Measurements from ENCODE around the gene NUP50. TPM values are rescaled to one million over a fixed set of nuclear protein-coding genes. Genes with fewer than 3 reads are reported as not detected.

The NUP50 gene
- total RNA-seq, 6 experiments from 2014 or later, result 26.4 to 57.2 (median 31.4) TPM

- no peak for ATAC-seq
- Histone ChIP-seq H3K27ac (no peak overlapping the region), H3K4me1 (no peaks in the 10 kb centered on the region), H3K4me3 (no peak overlapping the region), H3K36me3 (no peaks in the 10 kb centered on the region), H3K9me3 (no peaks in the 10 kb centered on the region), H3K27me3 (no peaks in the 10 kb centered on the region)
- no peak for DNase-seq
- no peak for TF ChIP-seq POLR2A (IDR thresholded peaks at IDR 0.05)
- TF ChIP-seq CTCF (IDR thresholded peaks at IDR 0.05), result no peak
- intact Hi-C loops (cut with DNase I), result no loop called here
- 82% methylated on average over 1 of the region's 1 CpG for WGBS (ENCODE audit: insufficient coverage, low coverage, low lambda C conversion rate, missing lambda C conversion rate)
Measured at GRCh38 chr22:45144916-45145315, 18.8 kb upstream of the NUP50 start.

DNA sequence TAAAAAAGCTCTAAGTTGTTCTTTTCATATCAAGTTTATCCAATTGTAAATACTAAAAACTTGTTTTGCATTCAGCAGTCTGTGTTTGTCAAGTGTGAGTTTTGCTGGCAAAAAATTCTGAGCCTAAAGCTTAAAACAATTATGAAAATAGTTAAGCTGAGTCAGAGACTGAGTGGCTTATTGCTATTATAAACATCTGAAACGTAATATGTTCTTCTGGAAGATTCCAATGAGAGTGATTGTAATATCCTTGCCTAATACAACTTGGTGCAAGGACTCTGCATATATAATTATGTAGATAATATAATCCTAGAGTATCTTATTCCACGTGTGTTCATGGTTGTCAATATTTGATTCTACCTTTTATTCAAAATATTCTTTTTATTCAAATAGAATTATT lies 14.1 kb upstream of the NUP50 start:
- H3K4me1 ChIP-seq, result no peaks in the 10 kb centered on the region
- no peak overlapping the region for H3K4me3 ChIP-seq
- H3K27me3 ChIP-seq, result no peaks in the 10 kb centered on the region
- no peaks in the 10 kb centered on the region for H3K9me3 ChIP-seq
- intact Hi-C loops (cut with DNase I), result loop anchor here in 1 of 2 donors (10.0 kb wide), 1 partner anchor 45 kb away; no protein-coding TSS in a partner anchor
- ATAC-seq (no peak), DNase-seq (no peak)
- no peak overlapping the region for H3K27ac ChIP-seq
- TF ChIP-seq POLR2A (IDR thresholded peaks at IDR 0.05), result no peak
- no peak for TF ChIP-seq CTCF (IDR thresholded peaks at IDR 0.05)
- H3K36me3 ChIP-seq, result peaks cover 0 to 3% (median 0%) of the 10 kb centered on the region in 4 donors
- 92% methylated on average over 2 of the region's 2 CpGs for whole genome bisulfite sequencing (ENCODE audit: insufficient coverage, low coverage, low lambda C conversion rate, missing lambda C conversion rate)

- Histone ChIP-seq H3K4me3 (no peak overlapping the region), H3K9me3 (no peaks in the 10 kb centered on the region), H3K4me1 (no peaks in the 10 kb centered on the region), H3K36me3 (peaks cover 0 to 3% (median 0%) of the 10 kb centered on the region in 4 donors), H3K27ac (no peak overlapping the region), H3K27me3 (no peaks in the 10 kb centered on the region)
- intact Hi-C loops (cut with DNase I), result loop anchor here in 1 of 2 donors (10.0 kb wide), 1 partner anchor 45 kb away; no protein-coding TSS in a partner anchor
- WGBS (ENCODE audit: insufficient coverage, low coverage, low lambda C conversion rate, missing lambda C conversion rate), result 50% methylated on average over 2 of the region's 2 CpGs
- no peak for DNase-seq
- no peak for ATAC-seq
- TF ChIP-seq CTCF (IDR thresholded peaks at IDR 0.05) (no peak), POLR2A (IDR thresholded peaks at IDR 0.05) (no peak)
Measured at GRCh38 chr22:45150139-45150538, 13.6 kb upstream of the NUP50 start.

- H3K4me3 ChIP-seq, result no peak overlapping the region
- peaks cover 0 to 3% (median 0%) of the 10 kb centered on the region in 4 donors for H3K36me3 ChIP-seq
- 85% methylated on average over 6 of the region's 6 CpGs for WGBS (ENCODE audit: insufficient coverage, low coverage, low lambda C conversion rate, missing lambda C conversion rate)
- ATAC-seq, result no peak
- DNase-seq, result no peak
- TF ChIP-seq CTCF (IDR thresholded peaks at IDR 0.05), result no peak
- H3K27ac ChIP-seq, result no peak overlapping the region
- intact Hi-C loops (cut with DNase I), result loop anchor here in 1 of 2 donors (10.0 kb wide), 1 partner anchor 47 kb away; no protein-coding TSS in a partner anchor
- H3K9me3 ChIP-seq, result no peaks in the 10 kb centered on the region
- no peaks in the 10 kb centered on the region for H3K4me1 ChIP-seq
- H3K27me3 ChIP-seq, result no peaks in the 10 kb centered on the region
Measured at GRCh38 chr22:45151503-45151902, 12.2 kb upstream of the NUP50 start.

Data from right lobe of liver (tissue), 6 donors.